ENCODE measurements around the gene KRTAP10-7.
"Not testable (repeated sequence)": the region's sequence is repeated elsewhere in the genome, so short reads cannot be mapped to it uniquely, and the experiment has no call there.

The KRTAP10-7 gene

GRCh38 chr21:44627831-44628233, 27.4 kb downstream of the KRTAP10-7 start:
- not testable (repeated sequence) for DNase-seq (ENCODE audit: extremely low read depth in 1 of 2, low read depth in 1 of 2)

- no peak for DNase-seq (ENCODE audit: extremely low read depth in 1 of 2, low read depth in 1 of 2)
These were observed 28.5 kb downstream of the KRTAP10-7 start for GRCh38 chr21:44628707-44629391.

- DNase-seq (ENCODE audit: extremely low read depth in 1 of 2, low read depth in 1 of 2), result no peak
These were observed 30.0 kb downstream of the KRTAP10-7 start for GRCh38 chr21:44630440-44630839.

GRCh38 chr21:44632067-44632466, 31.7 kb downstream of the KRTAP10-7 start:
- no peak for DNase-seq (ENCODE audit: extremely low read depth in 1 of 2, low read depth in 1 of 2)

- no peak for DNase-seq (ENCODE audit: extremely low read depth in 1 of 2, low read depth in 1 of 2)
These were observed 36.0 kb downstream of the KRTAP10-7 start for GRCh38 chr21:44636209-44637017.

GRCh38 chr21:44637018-44637850, 36.8 kb downstream of the KRTAP10-7 start, which contains the start of gene KRTAP10-10:
Gene KRTAP10-10 (plus strand): TSS chr21:44637356. CDS start chr21:44637418, 62 bp downstream.
- no peak for DNase-seq (ENCODE audit: extremely low read depth in 1 of 2, low read depth in 1 of 2)

- DNase-seq (ENCODE audit: extremely low read depth in 1 of 2, low read depth in 1 of 2), result not testable (repeated sequence)
These were observed 37.5 kb downstream of the KRTAP10-7 start for GRCh38 chr21:44637851-44638348.

- DNase-seq (ENCODE audit: extremely low read depth in 1 of 2, low read depth in 1 of 2), result not testable (repeated sequence)
These were observed 38.3 kb downstream of the KRTAP10-7 start for GRCh38 chr21:44638506-44639330.

GRCh38 chr21:44639331-44639655, 38.9 kb downstream of the KRTAP10-7 start:
- no peak for DNase-seq (ENCODE audit: extremely low read depth in 1 of 2, low read depth in 1 of 2)

GRCh38 chr21:44640761-44641160, 40.4 kb downstream of the KRTAP10-7 start:
- no peak for DNase-seq (ENCODE audit: extremely low read depth in 1 of 2, low read depth in 1 of 2)

- DNase-seq (ENCODE audit: extremely low read depth in 1 of 2, low read depth in 1 of 2), result no peak
These were observed 43.4 kb downstream of the KRTAP10-7 start for GRCh38 chr21:44643741-44644310.

- no peak for DNase-seq (ENCODE audit: extremely low read depth in 1 of 2, low read depth in 1 of 2)
These were observed 44.5 kb downstream of the KRTAP10-7 start for GRCh38 chr21:44644878-44645277.

GRCh38 chr21:44646366-44647221, 46.2 kb downstream of the KRTAP10-7 start, which contains the start of gene KRTAP10-11:
Gene KRTAP10-11 (plus strand): TSS chr21:44646414. CDS start chr21:44646459, 45 bp downstream.
- not testable (repeated sequence) for DNase-seq (ENCODE audit: extremely low read depth in 1 of 2, low read depth in 1 of 2)

GRCh38 chr21:44647222-44647552, 46.8 kb downstream of the KRTAP10-7 start:
- no peak for DNase-seq (ENCODE audit: extremely low read depth in 1 of 2, low read depth in 1 of 2)

- no peak for DNase-seq (ENCODE audit: extremely low read depth in 1 of 2, low read depth in 1 of 2)
These were observed 48.3 kb downstream of the KRTAP10-7 start for GRCh38 chr21:44648557-44649311.

GRCh38 chr21:44649521-44650100, 49.2 kb downstream of the KRTAP10-7 start:
- no peak for DNase-seq (ENCODE audit: extremely low read depth in 1 of 2, low read depth in 1 of 2)

- DNase-seq (ENCODE audit: extremely low read depth in 1 of 2, low read depth in 1 of 2), result no peak
These were observed 50.0 kb downstream of the KRTAP10-7 start for GRCh38 chr21:44650265-44650972.

All from stimulated activated CD8-positive, alpha-beta memory T cell treated with anti-CD3 and anti-CD28 coated beads, Interleukin-7, amount 100 ng/mL, for 48 hours (primary cell).